ENCODE measurements around the gene LPCAT1. TPM values are rescaled to one million over a fixed set of nuclear protein-coding genes. Genes with fewer than 3 reads are reported as not detected.

The LPCAT1 gene
- total RNA-seq, 4 donors from 2014 or later: 23.4 to 45.3 (median 26.8) TPM

- no peaks in the 10 kb centered on the region for H3K9me3 ChIP-seq
- peaks cover 0 to 51% (median 8%) of the 10 kb centered on the region in 3 donors for H3K36me3 ChIP-seq
- no peak overlapping the region for H3K27ac ChIP-seq
- H3K27me3 ChIP-seq: no peaks in the 10 kb centered on the region
- TF ChIP-seq EP300 (IDR thresholded peaks at IDR 0.05) (no peak), CTCF (IDR thresholded peaks at IDR 0.05) (no peak), POLR2A (IDR thresholded peaks at IDR 0.05) (no peak)
- DNase-seq (ENCODE audit: low spot score in 2 of 2): no peak
- 88 to 97% methylated on average over 12 of the region's 12 CpGs for WGBS, 2 donors
- peaks cover 0 to 11% (median 0%) of the 10 kb centered on the region in 4 donors for H3K4me1 ChIP-seq
- no peak overlapping the region for H3K4me3 ChIP-seq
Measured at GRCh38 chr5:1481959-1482331, 41.8 kb downstream of the LPCAT1 start.

GRCh38 chr5:1481266-1481958 lies 42.3 kb downstream of the LPCAT1 start:
- H3K9me3 ChIP-seq: no peaks in the 10 kb centered on the region
- 86 to 95% methylated on average over 24 to 26 of the region's 26 CpGs for WGBS, 2 donors
- H3K4me3 ChIP-seq: no peak overlapping the region
- H3K36me3 ChIP-seq: peaks cover 0 to 51% (median 8%) of the 10 kb centered on the region in 3 donors
- H3K4me1 ChIP-seq: peaks cover 0 to 11% (median 0%) of the 10 kb centered on the region in 4 donors
- peak overlapping the region in 1 of 4 donors; percentile 26 for H3K27ac ChIP-seq
- no peaks in the 10 kb centered on the region for H3K27me3 ChIP-seq
- no peak for DNase-seq (ENCODE audit: low spot score in 2 of 2)
- TF ChIP-seq POLR2A (IDR thresholded peaks at IDR 0.05) (no peak), EP300 (IDR thresholded peaks at IDR 0.05) (no peak), CTCF (IDR thresholded peaks at IDR 0.05) (no peak)

GRCh38 chr5:1480806-1481205 lies 43.0 kb downstream of the LPCAT1 start:
- WGBS, 2 donors: 86 to 93% methylated on average over 11 of the region's 12 CpGs
- Histone ChIP-seq H3K27ac (peak overlapping the region in 1 of 4 donors; percentile 26), H3K27me3 (no peaks in the 10 kb centered on the region), H3K9me3 (no peaks in the 10 kb centered on the region), H3K4me3 (no peak overlapping the region), H3K4me1 (peaks cover 0 to 11% (median 0%) of the 10 kb centered on the region in 4 donors), H3K36me3 (peaks cover 0 to 51% (median 6%) of the 10 kb centered on the region in 3 donors)
- TF ChIP-seq POLR2A (IDR thresholded peaks at IDR 0.05) (no peak), EP300 (IDR thresholded peaks at IDR 0.05) (no peak), CTCF (IDR thresholded peaks at IDR 0.05) (no peak)
- DNase-seq (ENCODE audit: low spot score in 2 of 2): no peak

GRCh38 chr5:1480217-1480616 lies 43.5 kb downstream of the LPCAT1 start:
- no peaks in the 10 kb centered on the region for H3K27me3 ChIP-seq
- peaks cover 0 to 52% (median 6%) of the 10 kb centered on the region in 3 donors for H3K36me3 ChIP-seq
- 50 to 62% methylated on average over 13 to 14 of the region's 14 CpGs for WGBS, 2 donors
- no peak for DNase-seq (ENCODE audit: low spot score in 2 of 2)
- peak in 1 of 2 donors; percentile 67 for TF ChIP-seq EP300 (IDR thresholded peaks at IDR 0.05)
- TF ChIP-seq CTCF (IDR thresholded peaks at IDR 0.05): no peak
- peaks cover 0 to 11% (median 0%) of the 10 kb centered on the region in 4 donors for H3K4me1 ChIP-seq
- H3K9me3 ChIP-seq: no peaks in the 10 kb centered on the region
- H3K4me3 ChIP-seq: no peak overlapping the region
- H3K27ac ChIP-seq: peak overlapping the region in 3 of 4 donors; percentile 22 to 58 (median 26)

- peaks cover 0 to 11% (median 0%) of the 10 kb centered on the region in 4 donors for H3K4me1 ChIP-seq
- peak overlapping the region in 3 of 4 donors; percentile 22 to 58 (median 26) for H3K27ac ChIP-seq
- no peaks in the 10 kb centered on the region for H3K9me3 ChIP-seq
- DNase-seq (ENCODE audit: low spot score in 2 of 2): peak in 1 of 2 donors; percentile 45
- WGBS, 2 donors: 48 to 50% methylated on average over 21 of the region's 21 CpGs
- H3K27me3 ChIP-seq: no peaks in the 10 kb centered on the region
- H3K36me3 ChIP-seq: peaks cover 0 to 52% (median 6%) of the 10 kb centered on the region in 3 donors
- H3K4me3 ChIP-seq: no peak overlapping the region
- TF ChIP-seq CTCF (IDR thresholded peaks at IDR 0.05): peak; percentile 27 to 74 (median 63)
- TF ChIP-seq EP300 (IDR thresholded peaks at IDR 0.05): peak; percentile 53 to 73
- TF ChIP-seq POLR2A (IDR thresholded peaks at IDR 0.05): no peak
Measured at GRCh38 chr5:1479581-1480188, 44.1 kb downstream of the LPCAT1 start.

Data from tibial nerve (tissue), 4 donors.